IMR-90 (cell line): ENCODE results near the gene CHST3. TPM values are rescaled to one million over a fixed set of nuclear protein-coding genes. Genes with fewer than 3 reads are reported as not detected.
A peak's percentile ranks its signal among the peaks of the same experiment; 100 is the strongest.

Source experiments
- ATAC-seq: fragments of 200-7000 bp; cut with Tn5 transposase; 2 replicates; pipeline ENCODE4 v1.9.1; 2020; ENCODE audit warnings: low read depth, mild to moderate bottlenecking, moderate library complexity
- BruUV-seq: library from RNA; stranded (reverse); fragments of 400-500 nt; replicated peaks from 2 replicates; lab custom pipeline; 2021; lab: Mats Ljungman, UMichigan
- CTCF ChIA-PET: fragments of 300-600 bp; formaldehyde crosslinking; extraction: SDS; loops from one replicate; lab custom pipeline; 2021; ENCODE audit warnings: antibody characterized with exemption; lab: Yijun Ruan, JAX
- POLR2A ChIA-PET: fragments of 300-600 bp; sonication (Branson Sonifier 250); formaldehyde crosslinking; loops from one replicate; lab custom pipeline; 2022; ENCODE audit warnings: antibody characterized with exemption; ENCODE audit not compliant: unreplicated experiment; lab: Charles Lee
- DNase-seq: peaks from one replicate; pipeline ENCODE4 v3.0.0; 2013
- H2AFZ ChIP-seq: replicated peaks from 2 replicates; pipeline ENCODE3; 2013; ENCODE audit warnings: low read length, mild to moderate bottlenecking; ENCODE audit not compliant: poor library complexity
- H2AK5ac ChIP-seq: 2 replicates; pipeline ENCODE4 v1.6.1; 2013; ENCODE audit warnings: low read depth, low read length, inconsistent platforms
- H2AK9ac ChIP-seq: replicated peaks from 2 replicates; pipeline ENCODE3; 2013; ENCODE audit warnings: mild to moderate bottlenecking, low read depth, low read length, moderate library complexity; ENCODE audit not compliant: poor library complexity
- H2BK120ac ChIP-seq: 2 replicates; pipeline ENCODE4 v1.6.1; 2013; ENCODE audit warnings: low read depth, low read length, inconsistent platforms
- H2BK15ac ChIP-seq: 3 replicates; pipeline ENCODE4 v1.6.1; 2013; ENCODE audit warnings: low read depth, low read length, inconsistent platforms
- H2BK20ac ChIP-seq: 2 replicates; pipeline ENCODE4 v1.6.1; 2013; ENCODE audit warnings: low read depth, mild to moderate bottlenecking, inconsistent platforms, low read length, moderate library complexity
- H2BK5ac ChIP-seq: 2 replicates; pipeline ENCODE4 v1.6.1; 2013; ENCODE audit warnings: mild to moderate bottlenecking, low read depth, low read length, inconsistent platforms; ENCODE audit not compliant: poor library complexity, severe bottlenecking
- H3K14ac ChIP-seq: replicated peaks from 2 replicates; pipeline ENCODE4 v1.6.1; 2013; ENCODE audit warnings: low read depth, low read length, inconsistent platforms
- H3K18ac ChIP-seq: 2 replicates; pipeline ENCODE4 v1.6.1; 2013; ENCODE audit warnings: low read depth, low read length, control low read depth
- H3K23ac ChIP-seq: 2 replicates; pipeline ENCODE4 v1.6.1; 2013; ENCODE audit warnings: low read depth, low read length, inconsistent platforms
- H3K27ac ChIP-seq: 2 replicates; pipeline ENCODE4 v1.5.1; 2013; ENCODE audit warnings: mild to moderate bottlenecking, control low read depth, low read length; ENCODE audit not compliant: insufficient read depth
- H3K27me3 ChIP-seq: 2 replicates; pipeline ENCODE4 v1.6.1; 2013; ENCODE audit warnings: low read length; ENCODE audit not compliant: control insufficient read depth, insufficient read depth
- H3K36me3 ChIP-seq: 2 replicates; pipeline ENCODE4 v1.6.1; 2013; ENCODE audit warnings: low read length, mixed read lengths; ENCODE audit not compliant: control insufficient read depth, insufficient read depth
- H3K4ac ChIP-seq: 2 replicates; pipeline ENCODE4 v1.6.1; 2013; ENCODE audit warnings: low read depth, low read length, inconsistent platforms
- H3K4me1 ChIP-seq: 2 replicates; pipeline ENCODE4 v1.6.1; 2013; ENCODE audit warnings: low read length, mixed read lengths; ENCODE audit not compliant: control insufficient read depth, insufficient read depth
- H3K4me2 ChIP-seq: 2 replicates; pipeline ENCODE4 v1.6.1; 2013; ENCODE audit warnings: low read depth, mild to moderate bottlenecking, control low read depth, low read length, moderate library complexity
- H3K4me3 ChIP-seq: 2 replicates; pipeline ENCODE4 v1.5.1; 2013; ENCODE audit warnings: low read depth, mild to moderate bottlenecking, control low read depth, low read length, moderate library complexity; ENCODE audit not compliant: insufficient read depth
- H3K56ac ChIP-seq: 2 replicates; pipeline ENCODE4 v1.6.1; 2013; ENCODE audit warnings: low read length, inconsistent platforms; ENCODE audit not compliant: insufficient read depth; ENCODE audit errors: extremely low read depth
- H3K79me1 ChIP-seq, 2 experiments: 2 replicates each; pipeline ENCODE4 v1.6.1; 2013; ENCODE audit warnings: low read length in 2 of 2, inconsistent platforms in 1 of 2, low read depth in 1 of 2
- H3K9ac ChIP-seq: 2 replicates; pipeline ENCODE4 v1.6.1; 2013; ENCODE audit warnings: low read depth, low read length, control low read depth
- H3K9me1 ChIP-seq: 2 replicates; pipeline ENCODE4 v1.6.1; 2013; ENCODE audit warnings: low read length, inconsistent platforms; ENCODE audit not compliant: insufficient read depth
- H3K9me3 ChIP-seq: 2 replicates; pipeline ENCODE4 v1.6.1; 2013; ENCODE audit warnings: low read length; ENCODE audit not compliant: control insufficient read depth, insufficient read depth
- H4K20me1 ChIP-seq: 2 replicates; pipeline ENCODE4 v1.6.1; 2013; ENCODE audit warnings: low read length, inconsistent platforms; ENCODE audit not compliant: insufficient read depth
- H4K5ac ChIP-seq: 2 replicates; pipeline ENCODE4 v1.6.1; 2013; ENCODE audit warnings: mild to moderate bottlenecking, low read depth, low read length, control low read depth
- H4K8ac ChIP-seq, 2 experiments: 2 replicates each; pipeline ENCODE4 v1.6.1; 2013; ENCODE audit warnings: low read depth in 2 of 2, low read length in 2 of 2, control low read depth in 1 of 2, inconsistent platforms in 1 of 2
- H4K91ac ChIP-seq: 2 replicates; pipeline ENCODE4 v1.6.1; 2013; ENCODE audit warnings: low read depth, low read length, inconsistent platforms; ENCODE audit not compliant: insufficient read depth
- BHLHE40 ChIP-seq: fragments of 150-350 bp; IDR thresholded peaks from 2 replicates; pipeline ENCODE4 v1.6.1; 2016; ENCODE audit warnings: mild to moderate bottlenecking, low read depth, low read length
- CHD1 ChIP-seq: IDR thresholded peaks from 2 replicates; pipeline ENCODE4 v1.6.1; 2012; ENCODE audit warnings: low read depth, low read length, improper control_type of control experiment
- MAZ ChIP-seq: IDR thresholded peaks from 2 replicates; pipeline ENCODE4 v1.6.1; 2012; ENCODE audit warnings: low read depth, mild to moderate bottlenecking, low read length, improper control_type of control experiment, moderate library complexity, borderline replicate concordance
- NFE2L2 ChIP-seq: fragments of 150-350 bp; IDR thresholded peaks from 2 replicates; pipeline ENCODE4 v1.6.1; 2016; ENCODE audit warnings: low read depth, mild to moderate bottlenecking, low read length
- RAD21 ChIP-seq: IDR thresholded peaks from 2 replicates; pipeline ENCODE4 v1.6.1; 2012; ENCODE audit warnings: low read length, improper control_type of control experiment
- SMC3 ChIP-seq: fragments of 150-350 bp; IDR thresholded peaks from 2 replicates; pipeline ENCODE4 v1.6.1; 2016; ENCODE audit warnings: low read depth, mild to moderate bottlenecking, antibody characterized with exemption, low read length, moderate library complexity
- WGBS, 2 experiments: methylation state at CpG; one replicate each; pipeline versions ENCODE4 v1.1.5 to v1.1.7; 2013; ENCODE audit warnings: missing lambda C conversion rate in 2 of 2; ENCODE audit not compliant: insufficient read length in 1 of 2; ENCODE audit errors: extremely low coverage in 2 of 2; 5-methylcytosine and 5-hydroxymethylcytosine counted together
- dilution Hi-C: fragments of 300-500 bp; cut with HindIII; formaldehyde crosslinking; loops from one replicate; pipeline ENCODE4 v1.14.3; 2018; ENCODE audit warnings: low sequenced_read_pairs; ENCODE audit not compliant: unreplicated experiment
- in situ Hi-C: fragments of 300-500 bp; cut with MboI; formaldehyde crosslinking; loops from 3 replicates; pipeline ENCODE4 v1.14.3; 2019; ENCODE audit warnings: low sequenced_read_pairs, inconsistent platforms, mixed read lengths
- intact Hi-C: fragments of 100-400 bp; cut with micrococcal nuclease; formaldehyde crosslinking; loops from 2 replicates; pipeline ENCODE4 v1.10.0; 2022
- polyA plus RNA-seq, 3 experiments: library from polyadenylated mRNA; depleted of rRNA; stranded (reverse); fragments of >200 nt; gene quantifications; 2 replicates each; pipeline ENCODE4 v1.2.3, GENCODE V29; 2012; ENCODE audit warnings: low replicate concordance in 1 of 3
- total RNA-seq: library from RNA; depleted of rRNA; stranded (reverse); fragments of >200 nt; gene quantifications from 2 replicates; pipeline ENCODE4 v1.2.3, GENCODE V29; 2012

Gene CHST3
- total and polyA plus RNA-seq, 2 of the 4 experiments (the other 2 are of a cell fraction): 8.6 to 9.0 TPM

GRCh38 chr10:71920540-71921323 lies 43.5 kb upstream of the CHST3 start:
- no peak overlapping the region for H3K4me3 ChIP-seq
- 50% methylated on average over 3 of the region's 9 CpGs; no CpG with 5 or more reads in 1 of the 2 experiments for WGBS, 2 experiments

More at GRCh38 chr10:71920540-71921323, 43.5 kb upstream of the CHST3 start:
- TF ChIP-seq SMC3 (no peak), BHLHE40 (no peak), RAD21 (no peak), MAZ (no peak), NFE2L2 (no peak), CHD1 (no peak)
- no peak overlapping the region for H3K18ac ChIP-seq
- BruUV-seq: no TSS peak
- no peak overlapping the region for H4K5ac ChIP-seq
- peaks cover 15% of the 10 kb centered on the region; the same call in 1 of the 2 replicates for H3K4me1 ChIP-seq
- peak overlapping the region; percentile 41 for H3K4me2 ChIP-seq
- no peak overlapping the region; the same call in 1 of the 2 replicates for H3K4ac ChIP-seq
- no peak overlapping the region for H2BK120ac ChIP-seq
- H3K36me3 ChIP-seq: no peaks in the 10 kb centered on the region
- no peak overlapping the region for H2AK5ac ChIP-seq
- H2BK20ac ChIP-seq: no peak overlapping the region
- H3K79me1 ChIP-seq: no peaks in the 10 kb centered on the region
- H3K27me3 ChIP-seq: peaks cover 12% of the 10 kb centered on the region
- dilution Hi-C loops (no loop called here), in situ Hi-C loops (no loop called here), intact Hi-C loops (no loop called here)
- H2AFZ ChIP-seq: no peak overlapping the region
- no peaks in the 10 kb centered on the region for H3K9me3 ChIP-seq
- ChIA-PET POLR2A (no interaction called here), CTCF (no interaction called here)
- no peak overlapping the region for H2BK5ac ChIP-seq
- H2BK15ac ChIP-seq: peak overlapping the region; percentile 16; the same call in 1 of the 3 replicates
- H2AK9ac ChIP-seq: no peak overlapping the region
- H4K8ac ChIP-seq: 0 out of 4 replicates have a peak overlapping the region, but pooled peaks of 1 of the 2 experiments have one; percentile 20
- H3K27ac ChIP-seq: peak overlapping the region; percentile 63; the same call in 1 of the 2 replicates
- ATAC-seq (peak; percentile 76), DNase-seq (no peak)
- no peak overlapping the region; the same call in 1 of the 2 replicates for H3K14ac ChIP-seq
- H4K20me1 ChIP-seq: no peaks in the 10 kb centered on the region; the same call in 1 of the 2 replicates
- no peak overlapping the region for H3K9ac ChIP-seq
- H3K56ac ChIP-seq: no peak overlapping the region
- H3K23ac ChIP-seq: no peak overlapping the region
- peaks cover 13% of the 10 kb centered on the region for H3K9me1 ChIP-seq
- no peak overlapping the region for H4K91ac ChIP-seq
